Heart right ventricle (tissue), 16 donors: ENCODE data around the gene TARS1. TPM values are rescaled to one million over a fixed set of nuclear protein-coding genes. Genes with fewer than 3 reads are reported as not detected.
"Not testable (repeated sequence)": the region's sequence is repeated elsewhere in the genome, so short reads cannot be mapped to it uniquely, and the experiment has no call there.

ENCODE experiments used
- ATAC-seq, 8 donors: fragments of 200-7000 bp; cut with Tn5 transposase; one replicate each; pipeline ENCODE4 v1.9.1; 2020; ENCODE audit warnings: mild to moderate bottlenecking in 8 of 8, moderate library complexity in 8 of 8, moderate number of reproducible peaks in 1 of 8
- DNase-seq, 2 donors: peaks; one replicate each; pipeline ENCODE4 v3.0.0-alpha.2; 2020
- H3K27ac ChIP-seq, 10 donors: fragments of 200-600 bp; sonication (generic) in 2 of 10; one replicate each; pipeline versions ENCODE4 v1.5.0 to v1.8.0; 2020 to 2022; ENCODE audit warnings: mild to moderate bottlenecking in 3 of 10
- H3K27me3 ChIP-seq, 7 donors: fragments of 200-600 bp; one replicate each; pipeline ENCODE4 v1.8.0; 2021 to 2022; ENCODE audit warnings: mild to moderate bottlenecking in 2 of 7
- H3K36me3 ChIP-seq, 9 donors: fragments of 200-600 bp; sonication (generic) in 1 of 9; one replicate each; pipeline versions ENCODE4 v1.5.0 to v1.8.0; 2020 to 2022; ENCODE audit warnings: mild to moderate bottlenecking in 2 of 9
- H3K4me1 ChIP-seq, 9 donors: fragments of 200-600 bp; sonication (generic) in 1 of 9; one replicate each; pipeline versions ENCODE4 v1.5.0 to v1.8.0; 2020 to 2022; ENCODE audit warnings: mild to moderate bottlenecking in 4 of 9
- H3K4me3 ChIP-seq, 10 donors: fragments of 200-600 bp; sonication (generic) in 2 of 10; one replicate each; pipeline versions ENCODE4 v1.5.0 to v1.8.0; 2020 to 2022; ENCODE audit warnings: mild to moderate bottlenecking in 7 of 10, moderate library complexity in 2 of 10
- H3K9me3 ChIP-seq, 11 donors: fragments of 200-600 bp in 10 of 11; sonication (generic) in 2 of 11; one replicate each; pipeline versions ENCODE4 v1.5.0 to v1.8.0; 2013 to 2022; ENCODE audit warnings: mild to moderate bottlenecking in 2 of 11, control low read depth in 1 of 11, moderate library complexity in 1 of 11
- WGBS, 2 donors: extraction: QIAGEN DNeasy Blood & Tissue Kit; methylation state at CpG; one replicate each; pipeline ENCODE4 v1.1.7; 2013; ENCODE audit warnings: inconsistent platforms in 1 of 2; 5-methylcytosine and 5-hydroxymethylcytosine counted together
- intact Hi-C, 10 donors: fragments of 100-400 bp; cut with DNase I; formaldehyde crosslinking; loops; one replicate each; pipeline versions ENCODE4 v1.11.1 to v1.14.2; 2022
- polyA plus RNA-seq, 2 donors: library from polyadenylated mRNA; stranded (reverse); fragments of 200-250 nt; gene quantifications; one replicate each; pipeline ENCODE4 v1.2.3, GENCODE V29; 2013
- total RNA-seq, 10 donors: library from RNA; stranded (reverse); fragmentation: NEBNext Ultra II Directional in 3 of 10; extraction: Animal tissue kit (Norgen Biotek cat#: 25700) in 3 of 10; gene quantifications; one replicate each; pipeline versions ENCODE4 v1.2.1 to v1.2.4, GENCODE V29; 2021 to 2023
- TF ChIP-seq, protein P1 (sequence below), 9 donors: fragments of 200-600 bp; sonication (generic) in 2 of 9; IDR thresholded peaks; one replicate each; pipeline versions ENCODE4 v1.5.0 to v1.8.0; 2021 to 2022; ENCODE audit warnings: antibody characterized with exemption in 9 of 9, mild to moderate bottlenecking in 5 of 9, moderate library complexity in 1 of 9
- donor health status: Arrhythmogenic right ventricular cardiomyopathy.
- donor health status: ischemic (EF 13 %, LVEDD 7.1; RV severe dilation, severe dysfunction).
- donor health status: healthy with polysubstance abuse.
- donor health status: DM: no; HTN: yes; CAD: no.
- donor health status: DM: no; HTN: no; CAD: no.
- donor health status: ischemic (EF 25% LVEDD 6.9; RV normal size, moderate dysfunction).
- donor health status: ischemic (EF 25% LVEDD 5.7; RV mildly dilated, moderate dysfunction).
- donor health status: healthy.
- donor health status: DM: yes; HTN: yes; CAD: no.
- donor health status: Ischemic cardiomyopathy.
- donor health status: ischemic (EF 35%, LVEDD 5.7; RV mildly dilated, moderate dysfunction).
- donor health status: nonischemic (EF 11% LVEDD 7.7; RV severe dilation, severe dysfunction).
- donor health status: DM: yes; HTN: yes; CAD: no.
- donor health status: PGD.
- donor health status: ischemic (EF 29% LVEDD 5.4; RV normal size, mild dysfunction).
- donor health status: nonischemic (EF 23%, LVEDD 6.1; RV moderate dilation, normal function).

Gene TARS1
- total and polyA plus RNA-seq, 12 donors, result 59.3 to 97.8 (median 73.4) TPM

DNA sequence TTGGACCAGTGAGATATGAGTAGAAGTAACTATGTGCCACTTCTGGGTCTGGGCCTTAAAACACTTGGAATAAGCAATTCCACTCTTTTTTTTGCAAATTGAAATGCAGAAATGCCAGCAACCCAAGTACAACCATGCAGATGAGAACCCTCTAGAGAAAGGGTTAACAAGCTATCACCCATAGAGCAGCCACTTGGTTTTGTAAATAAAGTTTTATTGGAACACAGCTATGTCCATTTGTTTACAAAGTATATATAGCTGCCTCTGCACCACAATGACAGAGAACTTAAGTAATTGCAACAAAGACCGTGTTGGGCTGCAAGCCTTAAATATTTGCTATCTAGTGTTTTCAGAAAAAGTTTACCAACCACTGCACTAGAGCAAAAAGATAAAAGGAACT is 9.8 kb upstream of the TARS1 start:
- H3K4me3 ChIP-seq, result no peak overlapping the region
- no peaks in the 10 kb centered on the region for H3K36me3 ChIP-seq
- DNase-seq, result no peak
- no peak for ATAC-seq
- peaks cover 0 to 7% (median 0%) of the 10 kb centered on the region in 7 donors for H3K27me3 ChIP-seq
- peaks cover 0 to 6% (median 0%) of the 10 kb centered on the region in 11 donors for H3K9me3 ChIP-seq
- no peak overlapping the region for H3K27ac ChIP-seq
- 87 to 94% methylated on average over 1 of the region's 1 CpG for WGBS, 2 donors
- intact Hi-C loops, result loop anchor here in 7 of 10 donors (5.0 to 10.0 kb wide), 5 partner anchors 501 to 544 kb away; partner anchors contain the start of gene RXFP3 (in 3 of the 7)
- peaks cover 0 to 5% (median 0%) of the 10 kb centered on the region in 9 donors for H3K4me1 ChIP-seq
- TF ChIP-seq, protein P1, sequence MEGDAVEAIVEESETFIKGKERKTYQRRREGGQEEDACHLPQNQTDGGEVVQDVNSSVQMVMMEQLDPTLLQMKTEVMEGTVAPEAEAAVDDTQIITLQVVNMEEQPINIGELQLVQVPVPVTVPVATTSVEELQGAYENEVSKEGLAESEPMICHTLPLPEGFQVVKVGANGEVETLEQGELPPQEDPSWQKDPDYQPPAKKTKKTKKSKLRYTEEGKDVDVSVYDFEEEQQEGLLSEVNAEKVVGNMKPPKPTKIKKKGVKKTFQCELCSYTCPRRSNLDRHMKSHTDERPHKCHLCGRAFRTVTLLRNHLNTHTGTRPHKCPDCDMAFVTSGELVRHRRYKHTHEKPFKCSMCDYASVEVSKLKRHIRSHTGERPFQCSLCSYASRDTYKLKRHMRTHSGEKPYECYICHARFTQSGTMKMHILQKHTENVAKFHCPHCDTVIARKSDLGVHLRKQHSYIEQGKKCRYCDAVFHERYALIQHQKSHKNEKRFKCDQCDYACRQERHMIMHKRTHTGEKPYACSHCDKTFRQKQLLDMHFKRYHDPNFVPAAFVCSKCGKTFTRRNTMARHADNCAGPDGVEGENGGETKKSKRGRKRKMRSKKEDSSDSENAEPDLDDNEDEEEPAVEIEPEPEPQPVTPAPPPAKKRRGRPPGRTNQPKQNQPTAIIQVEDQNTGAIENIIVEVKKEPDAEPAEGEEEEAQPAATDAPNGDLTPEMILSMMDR (IDR thresholded peaks at IDR 0.05), result no peak

DNA sequence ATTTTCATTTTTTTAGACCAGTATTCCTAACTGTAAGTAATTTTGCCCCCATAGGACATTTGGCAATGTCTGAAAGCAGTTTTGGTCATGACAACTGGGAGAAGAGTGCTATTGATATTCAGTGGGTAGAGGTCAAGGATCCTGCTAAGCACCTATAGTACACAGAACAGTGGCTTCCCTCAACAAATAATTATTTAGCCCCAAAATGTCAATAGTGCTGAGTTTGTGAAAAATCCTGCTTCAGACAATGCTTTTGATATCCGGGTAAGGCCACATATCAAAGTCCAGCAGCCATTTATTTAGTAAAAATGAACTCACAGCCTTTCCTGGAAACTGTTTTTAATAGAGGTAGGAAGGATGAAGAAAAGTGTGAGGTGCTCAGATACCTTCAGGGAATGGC is 8.1 kb upstream of the TARS1 start:
- Histone ChIP-seq H3K36me3 (no peaks in the 10 kb centered on the region), H3K4me1 (peaks cover 0 to 7% (median 0%) of the 10 kb centered on the region in 9 donors), H3K27ac (no peak overlapping the region), H3K9me3 (peaks cover 0 to 6% (median 0%) of the 10 kb centered on the region in 11 donors), H3K4me3 (no peak overlapping the region), H3K27me3 (peaks cover 0 to 7% (median 0%) of the 10 kb centered on the region in 7 donors)
- no peak for DNase-seq
- 81 to 95% methylated on average over 1 of the region's 1 CpG for WGBS, 2 donors
- no peak for ATAC-seq
- TF ChIP-seq, protein P1 (IDR thresholded peaks at IDR 0.05), result no peak
- intact Hi-C loops, result loop anchor here in 7 of 10 donors (5.0 to 10.0 kb wide), 5 partner anchors 500 to 542 kb away; partner anchors contain the start of gene RXFP3 (in 3 of the 7)

DNA sequence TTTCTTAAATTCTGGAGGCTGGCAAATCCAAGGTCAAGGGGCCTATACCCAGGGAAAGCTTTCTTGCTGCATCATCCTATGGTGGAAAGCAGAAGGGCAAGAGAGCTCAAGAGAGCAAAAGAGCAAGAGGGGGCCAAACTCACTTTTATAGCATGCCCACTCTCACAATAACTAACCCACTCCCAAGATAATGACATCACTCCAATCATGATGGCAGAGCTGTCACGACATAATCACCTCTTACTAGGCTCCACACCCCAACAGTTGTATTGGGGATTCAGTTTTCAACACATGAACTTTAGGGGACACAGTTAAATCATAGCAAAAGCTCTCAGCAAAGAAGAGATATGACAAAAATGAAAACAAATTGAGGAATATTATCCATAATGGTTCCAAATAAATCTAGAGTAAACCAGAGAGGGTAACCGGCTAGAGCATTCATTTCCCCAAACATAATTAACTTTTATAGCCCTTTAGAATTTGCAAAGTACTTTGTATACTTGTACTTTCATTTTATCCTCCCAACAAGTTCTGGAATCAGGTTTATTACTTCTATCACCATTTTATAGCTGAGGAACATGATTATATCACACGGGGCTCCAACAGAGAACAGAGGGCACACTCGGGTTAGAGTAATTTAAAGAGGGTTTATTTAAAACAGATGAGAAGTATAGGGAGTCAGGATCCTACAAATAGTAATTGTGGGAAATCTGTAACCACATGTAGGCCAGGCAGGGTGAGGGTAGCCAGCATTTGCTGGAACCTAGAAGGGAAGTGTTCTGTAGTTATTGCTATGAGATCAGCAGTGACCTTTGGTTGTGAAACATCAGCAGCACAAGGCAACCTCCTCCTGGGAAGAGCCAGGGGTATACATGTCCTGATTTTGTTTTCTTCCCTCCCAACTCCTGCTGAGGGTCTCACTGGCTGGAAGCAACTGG is 7.2 kb upstream of the TARS1 start:
- DNase-seq (no peak), ATAC-seq (no peak)
- Histone ChIP-seq H3K4me3 (no peak overlapping the region), H3K9me3 (peaks cover 0 to 6% (median 0%) of the 10 kb centered on the region in 11 donors), H3K36me3 (no peaks in the 10 kb centered on the region), H3K27me3 (peaks cover 0 to 1% (median 0%) of the 10 kb centered on the region in 7 donors), H3K4me1 (peaks cover 0 to 7% (median 0%) of the 10 kb centered on the region in 9 donors), H3K27ac (no peak overlapping the region)
- TF ChIP-seq, protein P1 (IDR thresholded peaks at IDR 0.05), result no peak
- 74 to 86% methylated on average over 4 of the region's 4 CpGs for WGBS, 2 donors
- intact Hi-C loops, result loop anchor here in 7 of 10 donors (5.0 to 10.0 kb wide), 5 partner anchors 499 to 541 kb away; partner anchors contain the start of gene RXFP3 (in 3 of the 7)

DNA sequence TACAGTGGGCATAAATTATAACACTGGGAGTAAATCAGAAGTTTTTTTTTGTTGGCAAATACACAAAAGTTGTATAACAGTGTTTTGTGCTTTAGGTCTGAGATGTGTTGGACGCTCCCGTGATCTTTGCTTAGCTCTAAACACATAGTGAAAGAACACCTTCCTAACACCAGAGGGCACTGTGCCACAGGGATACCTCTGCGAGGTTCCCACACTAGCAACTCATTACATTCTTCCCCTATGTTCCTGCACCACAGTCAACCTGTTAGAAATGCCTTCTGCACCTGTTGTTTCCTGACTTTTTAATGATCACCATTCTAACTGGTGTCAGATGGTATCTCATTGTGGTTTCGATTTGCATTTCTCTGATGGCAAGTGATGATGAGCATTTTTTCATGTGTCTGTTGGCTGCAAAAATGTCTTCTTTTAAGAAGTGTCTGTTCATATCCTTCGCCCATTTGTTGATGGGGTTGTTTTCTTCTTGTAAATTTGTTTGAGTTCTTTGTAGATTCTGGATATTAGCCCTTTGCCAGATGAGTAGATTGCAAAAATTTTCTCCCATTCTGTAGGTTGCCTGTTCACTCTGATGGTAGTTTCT is 4.8 kb upstream of the TARS1 start:
- H3K27me3 ChIP-seq, H3K36me3 ChIP-seq, H3K9me3 ChIP-seq, H3K4me3 ChIP-seq, H3K27ac ChIP-seq: not testable (repeated sequence)
- peak in 2 of 8 donors; percentile 24 to 32 for ATAC-seq
- intact Hi-C loops, result loop anchor here in 9 of 10 donors (2.0 to 10.0 kb wide), 7 partner anchors 496 to 539 kb away; partner anchors contain the start of gene RXFP3 (in 3 of the 9)
- peaks cover 0 to 18% (median 9%) of the 10 kb centered on the region in 9 donors for H3K4me1 ChIP-seq
- TF ChIP-seq, protein P1 (IDR thresholded peaks at IDR 0.05), result peak; percentile 66 to 89 (median 84)
- 18 to 19% methylated on average over 5 of the region's 5 CpGs for WGBS, 2 donors
- peak in 1 of 2 donors; percentile 69 for DNase-seq
